Mesothelial cell of epicardium (in vitro differentiated cells): Measurements from ENCODE around the gene GRK5. TPM values are rescaled to one million over a fixed set of nuclear protein-coding genes. Genes with fewer than 3 reads are reported as not detected.

Source experiments
- DNase-seq, 2 experiments: peaks; one replicate each; pipeline ENCODE4 v3.0.0; 2021; ENCODE audit warnings: low spot score in 2 of 2; ENCODE audit not compliant: unreplicated experiment in 2 of 2
- H3K27ac Mint-ChIP-seq: 2 replicates; pipeline ENCODE4 v1.8.0; 2021; ENCODE audit warnings: mixed read lengths
- H3K27me3 Mint-ChIP-seq: 2 replicates; pipeline ENCODE4 v1.8.0; 2021; ENCODE audit warnings: low read depth, mixed read lengths
- H3K36me3 Mint-ChIP-seq: 2 replicates; pipeline ENCODE4 v1.8.0; 2021; ENCODE audit warnings: mixed read lengths
- H3K4me1 Mint-ChIP-seq: 2 replicates; pipeline ENCODE4 v1.8.0; 2021; ENCODE audit warnings: mixed read lengths
- H3K4me3 Mint-ChIP-seq: 2 replicates; pipeline ENCODE4 v1.8.0; 2021; ENCODE audit warnings: mild to moderate bottlenecking, moderate library complexity, mixed read lengths
- H3K9me3 Mint-ChIP-seq: 2 replicates; pipeline ENCODE4 v1.8.0; 2021; ENCODE audit warnings: mixed read lengths
- total RNA-seq: library from RNA; stranded (reverse); gene quantifications from 3 replicates; pipeline ENCODE4 v1.2.1, GENCODE V29; 2021
- TF ChIP-seq, protein P1 (sequence below): fragments of 200-600 bp; sonication (generic); IDR thresholded peaks from one replicate; pipeline ENCODE4 v1.5.0; 2021; ENCODE audit warnings: antibody characterized with exemption; ENCODE audit not compliant: unreplicated experiment

GRK5 gene
- total RNA-seq, 1 donor from 2014 or later = 14.5 TPM

DNA sequence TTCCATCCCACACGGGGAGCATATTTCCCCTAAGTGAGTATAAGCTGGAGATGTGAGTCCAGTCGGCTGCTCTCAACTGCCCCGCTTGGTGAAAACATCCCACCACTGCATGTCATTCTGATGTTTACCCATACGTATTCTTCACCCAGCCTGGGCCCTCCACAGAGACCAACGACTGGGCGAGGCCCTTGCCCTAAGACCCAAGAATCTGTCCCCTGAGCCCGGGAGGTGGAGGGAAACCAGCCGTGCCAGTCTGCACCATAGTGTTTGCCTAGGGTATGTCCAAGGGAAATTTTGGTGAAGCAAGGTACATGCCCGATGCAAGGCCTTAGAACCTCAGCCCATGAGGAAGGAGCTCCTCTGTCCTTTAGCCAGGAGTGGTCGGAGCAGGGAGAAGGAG is 267.2 kb downstream of the GRK5 start:
- no peak for DNase-seq
- no peaks in the 10 kb centered on the region for H3K4me1 Mint-ChIP-seq
- H3K36me3 Mint-ChIP-seq = no peaks in the 10 kb centered on the region
- TF ChIP-seq, protein P1, sequence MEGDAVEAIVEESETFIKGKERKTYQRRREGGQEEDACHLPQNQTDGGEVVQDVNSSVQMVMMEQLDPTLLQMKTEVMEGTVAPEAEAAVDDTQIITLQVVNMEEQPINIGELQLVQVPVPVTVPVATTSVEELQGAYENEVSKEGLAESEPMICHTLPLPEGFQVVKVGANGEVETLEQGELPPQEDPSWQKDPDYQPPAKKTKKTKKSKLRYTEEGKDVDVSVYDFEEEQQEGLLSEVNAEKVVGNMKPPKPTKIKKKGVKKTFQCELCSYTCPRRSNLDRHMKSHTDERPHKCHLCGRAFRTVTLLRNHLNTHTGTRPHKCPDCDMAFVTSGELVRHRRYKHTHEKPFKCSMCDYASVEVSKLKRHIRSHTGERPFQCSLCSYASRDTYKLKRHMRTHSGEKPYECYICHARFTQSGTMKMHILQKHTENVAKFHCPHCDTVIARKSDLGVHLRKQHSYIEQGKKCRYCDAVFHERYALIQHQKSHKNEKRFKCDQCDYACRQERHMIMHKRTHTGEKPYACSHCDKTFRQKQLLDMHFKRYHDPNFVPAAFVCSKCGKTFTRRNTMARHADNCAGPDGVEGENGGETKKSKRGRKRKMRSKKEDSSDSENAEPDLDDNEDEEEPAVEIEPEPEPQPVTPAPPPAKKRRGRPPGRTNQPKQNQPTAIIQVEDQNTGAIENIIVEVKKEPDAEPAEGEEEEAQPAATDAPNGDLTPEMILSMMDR = no peak
- H3K27ac Mint-ChIP-seq = no peak overlapping the region
- peaks cover 78% of the 10 kb centered on the region for H3K27me3 Mint-ChIP-seq
- H3K9me3 Mint-ChIP-seq = peaks cover 6% of the 10 kb centered on the region
- no peak overlapping the region for H3K4me3 Mint-ChIP-seq

GRCh38 chr10:119477444-119477843 is 270.1 kb downstream of the GRK5 start:
- DNase-seq = no peak
- TF ChIP-seq, protein P1 = no peak
- Mint-ChIP-seq H3K27ac (no peak overlapping the region), H3K27me3 (peaks cover 78% of the 10 kb centered on the region), H3K4me3 (no peak overlapping the region), H3K9me3 (peaks cover 6% of the 10 kb centered on the region), H3K4me1 (no peaks in the 10 kb centered on the region), H3K36me3 (no peaks in the 10 kb centered on the region)

DNA sequence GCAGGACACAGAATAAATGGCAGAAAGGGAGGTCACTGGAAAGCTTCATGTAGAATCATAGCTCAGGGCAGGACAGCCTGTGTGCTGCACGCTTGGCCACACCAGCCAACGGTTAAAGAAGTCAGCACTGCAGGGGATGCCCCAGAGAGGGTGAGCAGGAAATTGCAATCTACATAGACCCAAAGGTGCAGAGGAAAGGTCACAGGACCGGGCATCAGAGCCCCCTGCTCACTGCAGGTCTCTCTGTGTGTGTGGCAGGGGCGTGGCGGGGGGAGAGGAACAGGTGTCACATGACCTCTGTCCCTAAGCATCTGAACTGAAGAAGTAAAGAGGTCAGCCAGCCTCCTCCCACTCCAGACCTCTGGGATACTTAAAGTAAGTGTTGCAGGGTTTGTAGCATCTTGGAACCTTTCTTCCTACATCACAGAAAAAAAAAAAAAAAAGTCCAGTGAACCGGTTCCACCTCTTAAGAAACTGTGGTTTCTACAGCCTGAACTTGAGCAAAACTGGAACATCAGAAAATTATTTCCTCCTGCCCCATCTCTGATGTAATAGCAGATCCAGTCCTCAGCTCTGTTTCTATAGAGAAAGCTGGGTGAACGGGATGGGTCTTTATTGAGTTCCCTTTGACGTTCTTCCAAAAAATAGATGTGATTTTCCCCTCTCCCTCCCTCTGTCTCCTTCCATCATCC is 270.9 kb downstream of the GRK5 start:
- Mint-ChIP-seq H3K27ac (no peak overlapping the region), H3K4me3 (no peak overlapping the region), H3K27me3 (peaks cover 73% of the 10 kb centered on the region), H3K9me3 (peaks cover 6% of the 10 kb centered on the region), H3K36me3 (no peaks in the 10 kb centered on the region), H3K4me1 (no peaks in the 10 kb centered on the region)
- TF ChIP-seq, protein P1 = no peak
- no peak for DNase-seq

- DNase-seq = no peak
These were observed 271.5 kb downstream of the GRK5 start for GRCh38 chr10:119478811-119479341.

GRCh38 chr10:119479532-119479931 is 272.2 kb downstream of the GRK5 start:
- Mint-ChIP-seq H3K36me3 (no peaks in the 10 kb centered on the region), H3K4me3 (no peak overlapping the region), H3K27me3 (peaks cover 67% of the 10 kb centered on the region), H3K9me3 (no peaks in the 10 kb centered on the region), H3K27ac (no peak overlapping the region), H3K4me1 (no peaks in the 10 kb centered on the region)
- TF ChIP-seq, protein P1 = no peak
- DNase-seq = no peak

More at GRCh38 chr10:119478811-119479341, 271.5 kb downstream of the GRK5 start:
- no peak overlapping the region for H3K4me3 Mint-ChIP-seq
- no peaks in the 10 kb centered on the region for H3K4me1 Mint-ChIP-seq
- no peak overlapping the region for H3K27ac Mint-ChIP-seq
- peaks cover 2% of the 10 kb centered on the region for H3K9me3 Mint-ChIP-seq
- H3K27me3 Mint-ChIP-seq = peaks cover 71% of the 10 kb centered on the region
- TF ChIP-seq, protein P1 = no peak
- H3K36me3 Mint-ChIP-seq = no peaks in the 10 kb centered on the region
